Activated CD4-positive, alpha-beta T cell treated with anti-CD3 and anti-CD28 coated beads, Interleukin-10, Interleukin-2, amounts not matched to agents 100 ng/mL and 50 ng/mL, durations not matched to agents 16 hours and 8 hours (primary cell): Measurements from ENCODE around the gene CC2D2A.
"Not testable (repeated sequence)": the region's sequence is repeated elsewhere in the genome, so short reads cannot be mapped to it uniquely, and the experiment has no call there.

ENCODE experiments used
- DNase-seq: peaks from one replicate; pipeline ENCODE4 v3.0.0-alpha.2; 2020

The CC2D2A gene

DNA sequence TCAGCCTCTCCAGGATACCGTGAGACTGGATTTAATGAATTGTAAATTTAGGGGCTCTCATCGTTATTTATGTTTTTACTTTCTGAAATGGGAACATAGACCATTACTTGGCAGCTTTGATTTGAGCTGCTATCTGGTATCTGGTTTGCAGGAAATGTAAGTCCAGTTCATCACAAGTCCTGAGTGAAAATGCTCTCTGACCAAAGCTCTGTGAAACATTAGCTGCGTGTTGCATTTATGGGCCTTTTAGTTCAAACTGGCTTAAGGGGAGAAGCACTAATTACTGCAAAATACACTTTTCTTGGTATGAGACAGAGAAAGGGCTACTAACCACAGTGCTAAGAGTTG is 420 bp downstream of the CC2D2A start:
- no peak for DNase-seq

DNA sequence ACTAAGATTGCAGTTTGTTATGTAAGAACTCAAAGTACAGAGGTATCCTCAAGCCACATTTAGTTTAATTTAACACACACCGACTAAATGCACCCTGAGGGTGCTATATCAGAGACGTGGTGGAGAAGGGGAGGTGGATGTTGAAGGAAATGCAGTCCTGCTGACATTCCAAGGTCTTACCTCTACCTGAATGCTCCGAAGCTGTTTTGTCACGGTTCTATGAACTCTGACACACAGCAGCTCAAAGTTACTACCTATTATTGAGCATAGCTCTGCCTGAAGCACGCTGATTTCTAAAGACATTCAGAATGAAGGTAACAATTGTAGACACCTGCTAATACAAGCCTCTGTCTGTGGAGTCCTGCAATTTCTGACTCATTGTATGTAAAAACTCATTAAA is 6.7 kb downstream of the CC2D2A start:
- DNase-seq: no peak

DNA sequence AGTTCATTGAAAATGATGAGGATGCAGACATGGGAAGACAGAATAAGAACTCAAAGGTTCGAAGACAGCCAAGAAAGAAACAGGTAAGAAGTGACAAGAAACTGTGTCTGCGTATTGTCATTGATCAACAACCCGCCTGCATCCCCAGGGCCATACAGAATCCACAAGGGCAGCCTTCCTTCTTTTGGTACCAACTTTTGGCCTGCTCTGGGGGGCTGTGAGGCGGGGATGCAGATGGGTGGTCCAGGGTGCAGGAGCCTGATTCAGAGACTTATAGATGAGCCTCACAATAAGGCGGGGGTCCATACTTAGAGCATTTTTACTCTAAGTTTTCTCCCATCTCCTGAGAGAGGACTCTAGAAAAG is 9.0 kb downstream of the CC2D2A start:
- DNase-seq: no peak

DNA sequence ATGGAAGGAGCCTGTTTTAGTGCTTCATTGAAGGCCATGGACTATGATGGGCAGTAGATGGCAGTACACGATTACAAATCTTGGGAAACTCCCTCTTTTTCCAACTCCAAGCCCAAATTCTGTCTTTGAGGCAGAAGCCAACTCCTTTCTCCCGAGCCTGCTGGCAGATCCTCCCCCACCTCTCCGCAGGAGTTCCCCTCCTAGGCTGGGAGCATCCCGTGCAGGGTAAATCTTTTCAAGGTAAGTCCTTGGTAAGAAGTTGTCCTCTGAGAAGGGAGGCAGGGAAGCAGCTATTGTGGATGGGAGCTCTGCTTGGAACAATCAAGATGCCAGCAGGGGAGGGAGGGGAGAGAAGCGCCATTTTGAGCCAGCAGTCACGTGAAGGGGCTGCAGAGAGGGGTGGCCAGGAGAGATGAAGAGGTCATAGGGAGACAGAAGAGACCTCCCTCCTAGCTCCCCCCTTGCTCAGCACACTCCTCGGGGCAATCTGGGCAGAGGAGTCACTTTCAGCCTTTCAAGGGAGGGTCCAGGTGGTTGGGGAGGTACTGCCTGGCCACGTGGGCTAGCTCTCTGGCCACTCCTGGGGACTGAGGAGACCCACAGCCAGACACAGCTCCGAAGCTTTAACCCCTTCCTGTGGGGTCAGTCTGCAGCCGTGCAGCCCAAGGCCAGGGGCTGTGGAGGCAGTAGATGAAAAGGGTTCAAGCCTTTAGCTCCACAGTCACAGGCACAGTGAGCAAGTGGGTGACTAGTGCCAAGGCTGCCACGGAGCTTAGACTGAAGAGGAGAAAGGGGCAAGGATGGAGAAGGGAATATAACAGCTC is 9.6 kb downstream of the CC2D2A start:
- peak; percentile 19 for DNase-seq

DNA sequence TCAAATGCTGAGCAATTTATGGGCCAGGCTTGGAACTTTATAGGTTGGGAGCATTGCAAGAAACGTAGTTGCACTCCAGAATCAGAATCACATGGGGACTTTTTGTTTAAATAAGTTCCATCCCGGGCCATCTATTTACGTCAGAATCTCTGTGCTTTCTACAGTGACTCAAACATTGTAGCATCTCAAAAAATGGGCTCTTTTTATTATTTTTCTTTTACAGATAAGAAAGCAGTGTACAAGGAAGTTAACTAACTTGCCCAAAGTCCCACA is 10.2 kb downstream of the CC2D2A start:
- DNase-seq: no peak

DNA sequence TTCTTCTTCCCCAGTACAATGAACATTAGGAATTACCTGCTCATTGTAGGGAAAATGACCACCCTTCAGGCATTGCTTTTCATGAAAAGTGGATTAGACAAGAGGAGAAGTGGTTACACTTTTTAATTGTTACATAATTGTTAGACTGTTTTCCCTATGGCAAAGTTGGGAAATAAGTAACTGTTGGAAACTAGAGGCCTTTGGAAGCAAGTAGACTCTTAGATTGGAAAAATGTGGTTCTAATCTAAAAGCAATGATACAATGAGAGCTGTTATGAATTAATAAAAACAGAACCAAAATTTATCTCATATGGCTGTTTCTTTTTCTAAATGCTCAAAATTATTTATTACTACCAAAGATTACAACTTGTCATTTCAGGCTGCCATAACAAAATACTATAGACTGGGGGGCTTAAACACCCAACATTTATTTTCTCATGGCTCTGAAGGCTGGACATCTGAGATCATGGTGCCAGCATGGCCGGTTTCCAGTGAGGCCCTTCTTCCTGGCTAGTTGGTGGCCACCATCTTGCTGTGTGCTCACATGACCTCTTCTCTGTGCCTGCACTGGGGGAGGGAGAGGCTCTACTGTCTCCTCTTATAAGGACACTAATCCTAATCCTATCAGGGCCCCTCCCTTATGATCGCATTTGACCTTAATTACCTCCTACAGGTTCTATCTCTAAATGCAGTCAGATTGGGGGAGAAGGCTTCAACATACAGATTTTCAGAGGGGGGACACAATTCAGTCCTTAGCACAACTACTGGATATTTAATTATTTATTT is 12.5 kb downstream of the CC2D2A start:
- no peak for DNase-seq

GRCh38 chr4:15482842-15483241 is 13.2 kb downstream of the CC2D2A start:
- no peak for DNase-seq

DNA sequence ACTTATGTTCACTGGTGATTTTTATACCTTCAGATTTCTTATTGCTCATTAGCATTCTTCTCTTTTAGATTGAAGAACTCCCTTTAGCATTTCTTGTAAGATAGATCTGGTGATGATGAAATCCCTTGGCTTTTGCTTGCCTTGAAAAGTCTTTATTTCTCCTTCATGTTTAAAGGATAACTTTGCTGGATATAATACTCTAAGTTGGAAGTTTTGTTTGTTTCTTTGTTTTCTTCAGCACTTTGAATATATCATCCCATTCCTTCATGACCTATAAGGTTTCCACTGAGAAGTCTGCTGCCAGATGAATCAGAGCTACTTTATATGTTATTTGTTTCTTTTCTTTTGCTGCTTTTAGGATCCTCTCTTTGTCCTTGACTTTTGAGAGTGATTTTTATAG is 18.5 kb downstream of the CC2D2A start:
- DNase-seq: no peak

DNA sequence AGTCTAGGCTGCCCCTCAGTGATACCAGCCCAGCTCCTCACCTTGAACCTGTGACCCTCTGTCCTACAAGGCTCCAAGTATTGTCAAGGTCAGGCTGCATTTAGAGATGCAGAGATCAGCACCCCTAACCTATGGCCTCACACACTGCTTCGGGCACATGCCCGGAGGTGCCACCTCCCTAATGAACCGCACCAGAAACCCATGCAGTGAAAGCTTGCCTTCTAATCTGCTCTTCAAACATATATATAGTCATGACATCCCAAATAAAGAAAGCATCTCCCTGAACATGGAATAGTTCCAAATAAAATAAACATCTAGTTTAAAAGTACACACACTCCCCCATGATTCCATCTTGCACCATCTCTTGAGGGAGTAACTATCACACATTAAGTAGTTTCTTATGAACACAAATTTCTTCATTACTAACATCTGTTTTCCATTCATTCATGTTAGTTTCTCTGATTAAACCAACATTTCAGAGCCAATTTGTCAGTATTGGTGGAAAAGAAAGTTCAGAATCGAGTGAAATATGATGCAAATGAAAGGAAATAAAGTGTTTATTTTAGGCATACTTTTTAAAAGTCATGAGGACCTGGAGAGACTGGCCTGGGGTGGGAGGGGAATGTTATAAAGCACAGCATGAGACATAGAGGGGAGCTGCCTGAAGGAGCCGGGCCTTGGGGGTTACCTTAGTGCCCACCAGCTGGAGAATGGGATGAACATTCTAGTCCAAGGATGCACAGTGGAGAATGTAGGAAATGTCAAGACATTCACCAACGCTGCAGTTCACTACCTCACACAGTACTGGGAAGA is 19.2 kb downstream of the CC2D2A start:
- DNase-seq: no peak

GRCh38 chr4:15489551-15489950 is 19.9 kb downstream of the CC2D2A start:
- no peak for DNase-seq

DNA sequence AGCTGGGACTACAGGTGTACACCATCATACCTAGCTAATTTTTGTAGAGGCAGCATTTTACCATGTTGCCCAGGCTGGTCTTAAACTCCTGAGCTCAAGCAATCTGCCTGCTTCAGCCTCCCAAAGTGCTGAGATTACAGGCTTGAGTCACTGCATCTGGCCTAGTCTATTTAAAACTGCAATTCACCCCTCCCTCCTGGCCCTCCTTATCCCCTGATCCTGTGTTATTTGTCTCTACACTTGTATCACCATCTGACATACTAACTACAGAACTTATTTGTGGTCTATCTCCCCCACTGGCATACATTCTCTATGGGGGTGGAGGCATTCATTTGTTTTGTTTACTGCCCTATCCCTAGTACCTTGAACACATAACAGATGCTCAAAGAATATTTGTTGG is 23.7 kb downstream of the CC2D2A start:
- DNase-seq: no peak

- DNase-seq: no peak
Observed at GRCh38 chr4:15495621-15496020, 25.9 kb downstream of the CC2D2A start.

GRCh38 chr4:15498356-15498755 is 28.7 kb downstream of the CC2D2A start:
- no peak for DNase-seq

- DNase-seq: no peak
Observed at GRCh38 chr4:15500701-15501100, 31.0 kb downstream of the CC2D2A start.

- DNase-seq: no peak
Observed at GRCh38 chr4:15501941-15502340, 32.3 kb downstream of the CC2D2A start.

DNA sequence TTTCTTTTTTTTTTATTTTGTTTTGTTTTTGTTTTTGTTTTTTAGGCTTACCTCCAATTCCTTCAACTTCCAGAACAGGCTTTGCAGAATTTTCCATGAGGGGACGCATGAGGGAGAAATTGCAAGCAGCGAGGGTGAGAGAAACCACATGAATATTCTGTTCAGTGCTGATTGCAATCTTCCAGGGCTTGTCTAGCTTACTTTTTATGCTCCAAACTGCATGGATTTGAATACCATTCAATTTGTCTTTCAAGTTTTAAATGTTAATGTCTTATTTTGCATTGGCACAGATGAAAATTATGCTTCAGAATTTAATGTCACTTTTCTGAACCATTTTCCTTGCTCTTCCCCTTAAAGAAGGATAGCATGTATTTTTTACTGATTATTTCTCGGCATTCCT is 32.7 kb downstream of the CC2D2A start:
- no peak for DNase-seq

DNA sequence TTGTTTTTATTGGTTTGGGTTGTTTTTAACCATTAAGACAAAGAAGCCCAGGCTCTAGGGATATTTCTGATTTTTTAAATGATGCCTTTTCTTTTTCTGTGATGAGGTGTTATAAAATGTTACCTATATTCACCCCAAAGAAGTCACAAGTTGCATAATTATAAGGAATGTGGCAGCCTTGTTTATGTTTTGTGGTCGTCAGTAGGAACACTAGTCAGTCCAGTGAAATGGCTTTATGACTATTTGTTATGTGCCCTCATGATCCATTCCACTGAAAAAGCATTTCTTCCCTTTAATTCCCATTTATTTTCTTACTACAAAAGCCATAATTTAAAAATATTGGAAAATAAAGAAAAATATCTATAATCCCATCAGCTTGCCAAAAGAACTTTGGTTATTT is 34.4 kb downstream of the CC2D2A start:
- no peak for DNase-seq

DNA sequence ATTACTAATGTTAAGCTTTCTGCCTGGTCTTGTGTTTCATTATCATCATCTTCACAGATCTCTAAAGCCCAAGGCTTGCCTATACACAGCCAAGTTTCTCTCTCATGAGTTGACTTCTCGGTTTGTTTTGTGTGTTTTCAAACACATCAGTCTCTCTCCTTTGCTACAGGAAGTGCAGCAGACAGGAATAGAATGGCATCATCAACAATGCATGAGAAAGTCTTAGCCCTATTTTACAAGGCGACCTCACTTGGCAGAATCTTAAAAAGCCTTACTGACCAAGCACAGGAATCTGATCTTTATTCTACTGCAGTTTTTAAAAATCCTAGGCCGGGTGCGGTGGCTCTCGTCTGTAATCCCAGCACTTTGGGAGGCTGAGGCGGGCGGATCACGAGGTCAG is 36.8 kb downstream of the CC2D2A start:
- DNase-seq: no peak

- DNase-seq: no peak
Observed at GRCh38 chr4:15507679-15508078, 38.0 kb downstream of the CC2D2A start.

DNA sequence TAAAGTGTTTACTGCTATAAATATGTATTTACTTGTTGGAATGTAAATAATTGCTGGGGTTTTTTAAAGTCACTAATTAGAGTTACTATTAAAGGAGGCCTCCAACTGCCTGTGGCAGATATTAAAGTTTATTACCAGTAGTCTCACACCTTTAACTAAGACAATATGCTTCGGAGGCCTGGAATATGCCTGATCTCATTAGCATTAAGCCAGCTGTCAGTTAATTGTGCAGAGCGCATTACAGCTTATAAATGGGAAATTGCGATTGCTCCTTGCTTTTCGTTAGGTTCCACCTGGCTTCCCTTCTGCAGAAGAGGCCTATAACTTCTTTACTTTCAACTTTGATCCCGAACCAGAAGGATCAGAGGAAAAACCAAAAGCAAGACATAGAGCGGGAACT is 41.3 kb downstream of the CC2D2A start:
- DNase-seq: no peak

DNA sequence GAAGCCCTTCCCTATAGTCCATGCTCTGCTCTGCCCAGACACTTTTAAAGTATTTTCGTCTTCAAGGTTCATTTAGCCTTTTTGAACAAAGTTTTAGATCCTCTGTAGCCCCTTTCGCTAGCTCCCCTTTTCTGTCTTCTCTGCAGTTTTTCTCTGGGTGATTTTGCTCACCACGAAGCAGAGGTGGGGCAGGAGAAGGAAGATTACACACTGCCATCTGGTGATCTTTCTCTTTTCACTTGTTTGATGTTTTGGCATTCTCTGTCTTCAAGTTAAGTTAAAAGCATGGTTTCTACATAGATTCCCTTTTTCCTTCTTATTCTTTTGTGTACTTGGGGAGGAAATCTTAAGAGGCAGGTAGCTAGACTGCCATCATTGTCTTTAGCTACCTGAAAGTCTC is 43.9 kb downstream of the CC2D2A start:
- DNase-seq: no peak

DNA sequence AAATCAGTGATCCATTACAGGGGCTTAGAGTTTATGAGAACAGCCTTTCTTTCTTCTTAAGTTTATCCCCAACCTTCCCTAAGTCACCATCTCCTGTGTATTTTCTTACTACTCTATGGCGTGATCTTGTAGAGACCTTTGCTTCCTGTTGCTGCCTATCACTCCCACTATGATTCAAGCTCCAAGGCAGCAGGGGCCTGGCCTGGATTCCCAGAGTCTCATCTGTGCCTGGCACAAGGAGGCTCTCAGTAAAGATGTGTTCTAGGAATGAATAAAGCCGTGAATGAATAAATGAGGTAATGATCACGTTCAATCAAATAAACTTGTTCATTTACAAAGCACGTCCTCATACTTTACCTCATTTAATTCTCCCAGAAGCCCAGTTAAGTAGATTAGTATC is 45.4 kb downstream of the CC2D2A start:
- DNase-seq: no peak

- no peak for DNase-seq
Observed at GRCh38 chr4:15516494-15516893, 46.8 kb downstream of the CC2D2A start.

- not testable (repeated sequence) for DNase-seq
Observed at GRCh38 chr4:15517681-15518080, 48.0 kb downstream of the CC2D2A start.
